GM21423 (cell line): ENCODE data around the gene SBNO1.
"Not testable (repeated sequence)": the region's sequence is repeated elsewhere in the genome, so short reads cannot be mapped to it uniquely, and the experiment has no call there.

Experiments used
- ATAC-seq: cut with Tn5 transposase; IDR thresholded peaks from one replicate; pipeline ENCODE4 v1.9.1; 2021; ENCODE audit warnings: mild to moderate bottlenecking, moderate library complexity; ENCODE audit not compliant: unreplicated experiment

SBNO1 gene

DNA sequence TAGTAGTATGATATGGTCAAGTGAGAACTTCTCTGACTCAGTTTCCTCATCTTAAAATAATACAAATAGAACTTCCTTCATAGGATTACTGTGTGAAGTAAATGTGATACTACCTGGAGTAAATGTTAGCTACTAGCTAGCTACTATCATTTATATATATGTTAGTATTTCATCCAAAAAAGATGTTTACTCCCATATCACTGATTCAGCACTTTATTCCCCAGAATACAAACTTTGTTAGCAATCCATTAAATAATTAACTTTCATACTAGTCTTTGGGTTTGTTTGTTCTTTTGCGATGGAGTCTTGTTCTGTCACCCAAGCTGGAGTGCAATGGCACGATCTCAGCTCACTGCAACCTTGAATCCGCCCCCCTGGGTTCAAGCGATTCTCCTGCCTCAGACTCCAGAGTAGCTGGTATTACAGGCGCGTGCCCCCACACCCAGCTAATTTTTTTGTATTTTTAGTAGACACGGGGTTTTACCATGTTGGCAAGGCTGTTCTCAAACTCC is 8.4 kb downstream of the SBNO1 start:
- ATAC-seq, result no peak

DNA sequence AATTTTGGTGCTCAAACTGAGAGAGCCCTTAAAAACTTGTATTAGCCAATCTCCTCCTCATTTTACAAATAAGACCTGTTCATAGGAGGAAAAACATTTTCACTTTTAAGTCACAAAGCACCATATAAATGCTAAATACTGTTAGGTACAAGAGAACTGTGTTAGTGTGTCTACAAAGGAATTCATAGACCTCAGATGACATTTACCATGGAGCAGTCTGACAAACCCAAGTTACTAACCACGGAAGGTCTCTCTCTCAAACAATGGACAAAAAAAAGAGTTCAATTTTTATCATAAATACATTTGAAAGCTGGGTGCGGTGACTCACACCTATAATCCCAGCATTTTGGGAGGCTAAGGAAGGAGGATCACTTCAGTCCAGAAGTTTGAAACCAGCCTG is 10.0 kb downstream of the SBNO1 start:
- no peak for ATAC-seq

DNA sequence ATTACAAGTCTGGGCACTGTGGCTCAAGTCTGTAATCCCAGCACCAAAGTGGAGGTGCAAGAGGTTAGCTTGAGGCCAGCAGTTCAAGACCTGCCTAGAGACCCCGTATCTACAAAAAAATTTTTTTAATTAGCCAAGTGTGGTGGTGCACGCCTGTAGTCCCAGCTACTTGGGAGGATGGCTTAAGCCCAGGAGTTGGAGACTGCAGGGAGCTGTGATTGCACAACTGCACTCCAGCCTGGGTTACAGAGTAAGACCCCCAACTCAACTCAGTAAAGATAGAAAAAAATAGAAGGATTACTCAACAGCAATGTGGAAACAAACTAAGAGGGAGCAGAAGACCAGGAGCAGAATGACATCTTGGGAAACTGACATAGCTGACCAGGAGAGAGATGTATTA is 13.3 kb downstream of the SBNO1 start:
- no peak for ATAC-seq

DNA sequence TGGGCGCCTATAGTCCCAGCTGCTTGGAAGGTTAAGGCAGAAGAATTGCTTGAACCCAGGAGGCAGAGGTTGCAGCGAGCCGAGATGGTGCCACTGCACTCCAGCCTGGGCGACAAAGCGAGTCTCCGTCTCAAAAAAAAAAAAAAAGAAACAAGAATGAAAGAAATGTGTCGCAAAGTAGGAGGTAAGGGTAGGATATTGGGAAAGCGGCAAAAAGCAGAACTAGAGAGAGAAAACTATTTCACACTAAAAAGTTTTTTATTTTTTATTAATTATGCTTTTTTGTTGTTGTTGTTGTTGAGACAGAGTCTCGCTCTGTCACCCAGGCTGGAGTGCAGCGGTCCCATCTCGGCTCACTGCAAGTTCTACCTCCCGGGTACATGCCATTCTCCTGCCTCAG is 17.7 kb downstream of the SBNO1 start:
- no peak for ATAC-seq

DNA sequence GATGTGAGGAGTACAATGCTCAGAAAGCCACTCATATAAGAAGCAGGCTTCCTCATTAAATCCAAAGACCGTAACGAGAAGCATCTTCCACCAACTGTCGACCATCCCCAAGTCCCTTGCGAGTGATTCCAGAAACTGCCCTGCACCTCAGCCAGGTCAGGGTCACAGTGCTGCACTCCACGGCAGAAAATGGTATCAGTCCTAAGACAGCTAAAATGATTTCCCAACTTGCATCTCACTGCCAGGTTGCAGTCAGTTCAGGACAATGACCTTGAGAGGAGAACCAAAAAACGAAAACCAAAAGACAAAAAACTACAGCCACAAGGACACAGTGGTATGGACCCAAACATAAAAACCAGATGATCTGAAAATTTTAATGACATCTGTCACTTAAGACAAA is 20.6 kb downstream of the SBNO1 start:
- no peak for ATAC-seq

GRCh38 chr12:123337070-123337469 is 27.6 kb downstream of the SBNO1 start:
- no peak for ATAC-seq

DNA sequence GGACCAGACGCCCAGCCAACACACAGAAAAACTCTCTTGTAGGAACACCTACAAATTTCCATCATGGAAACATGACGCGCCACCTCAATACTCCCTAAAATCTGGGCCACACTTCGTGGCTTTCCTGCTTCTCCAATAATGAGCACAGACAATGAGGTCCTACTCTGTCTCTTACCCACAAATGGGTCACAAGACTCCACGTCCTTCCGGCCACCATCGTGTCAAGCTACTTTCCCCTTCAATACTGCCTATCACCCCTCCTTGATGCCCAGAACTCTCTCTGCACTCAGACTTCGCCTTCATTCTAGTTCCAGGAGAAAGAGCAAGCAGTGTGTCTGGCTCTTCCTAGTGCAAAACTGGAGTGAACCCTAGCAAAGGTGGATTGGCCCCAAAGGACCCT is 28.1 kb downstream of the SBNO1 start:
- ATAC-seq, result no peak

DNA sequence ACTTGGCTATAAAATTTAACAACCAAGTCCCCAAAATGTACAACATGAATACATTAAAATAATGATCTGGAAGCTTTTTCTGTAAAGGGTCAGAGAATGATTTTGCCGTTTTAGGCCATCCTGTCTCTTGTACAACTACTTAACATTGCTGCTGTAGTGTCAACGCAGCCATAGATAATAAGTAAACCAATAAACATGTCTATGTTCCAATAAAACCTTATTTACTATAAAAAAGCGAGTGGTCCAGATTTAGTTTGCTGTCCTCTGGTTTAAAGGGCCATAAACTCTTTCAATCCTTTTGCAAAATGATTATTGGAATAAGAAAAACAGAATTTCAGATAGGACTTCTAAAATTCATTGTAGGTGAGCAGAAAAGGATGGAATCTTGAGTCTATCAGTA is 29.2 kb downstream of the SBNO1 start:
- no peak for ATAC-seq

- no peak for ATAC-seq
These were observed 34.8 kb downstream of the SBNO1 start for GRCh38 chr12:123329799-123330198.

DNA sequence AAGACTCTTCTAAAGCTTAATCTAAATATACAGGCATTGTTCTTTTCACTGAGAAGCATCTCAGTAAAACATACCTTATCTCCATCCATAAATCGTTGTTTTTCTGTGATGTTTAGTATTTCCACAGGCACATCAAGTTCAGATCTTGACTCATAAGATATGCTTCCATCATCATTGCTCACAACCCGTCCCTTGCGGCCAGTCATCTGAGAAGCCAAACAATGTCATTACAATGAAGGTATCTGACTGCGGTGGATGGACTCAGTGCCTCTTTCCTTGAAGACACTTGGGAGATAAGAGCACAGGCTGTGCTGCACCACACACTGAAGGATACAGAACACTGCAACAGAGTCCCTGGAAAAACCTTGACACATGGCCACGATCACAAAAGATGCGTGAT is 44.8 kb downstream of the SBNO1 start:
- no peak for ATAC-seq

DNA sequence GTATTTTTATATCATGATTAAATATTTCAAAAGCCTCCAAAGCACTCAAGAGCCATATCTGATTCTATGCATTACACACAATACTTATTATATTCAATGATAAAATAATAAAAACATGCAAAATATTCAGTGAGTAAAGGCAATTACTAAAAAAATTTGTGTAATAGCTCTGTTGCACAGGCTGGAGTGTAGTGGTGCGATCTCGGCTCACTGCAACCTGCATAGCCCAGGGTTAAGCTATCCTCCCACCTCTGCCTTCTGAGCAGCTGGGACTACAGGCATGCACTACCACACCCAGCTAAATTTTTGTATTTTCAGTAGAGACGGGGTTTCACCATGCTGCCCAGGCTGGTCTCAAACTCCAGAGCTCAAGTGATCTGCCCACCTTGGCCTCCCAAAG is 45.4 kb downstream of the SBNO1 start:
- no peak for ATAC-seq

- not testable (repeated sequence) for ATAC-seq
These were observed 51.6 kb downstream of the SBNO1 start for GRCh38 chr12:123313046-123313445.

GRCh38 chr12:123306200-123306599 is 58.4 kb downstream of the SBNO1 start:
- no peak for ATAC-seq

DNA sequence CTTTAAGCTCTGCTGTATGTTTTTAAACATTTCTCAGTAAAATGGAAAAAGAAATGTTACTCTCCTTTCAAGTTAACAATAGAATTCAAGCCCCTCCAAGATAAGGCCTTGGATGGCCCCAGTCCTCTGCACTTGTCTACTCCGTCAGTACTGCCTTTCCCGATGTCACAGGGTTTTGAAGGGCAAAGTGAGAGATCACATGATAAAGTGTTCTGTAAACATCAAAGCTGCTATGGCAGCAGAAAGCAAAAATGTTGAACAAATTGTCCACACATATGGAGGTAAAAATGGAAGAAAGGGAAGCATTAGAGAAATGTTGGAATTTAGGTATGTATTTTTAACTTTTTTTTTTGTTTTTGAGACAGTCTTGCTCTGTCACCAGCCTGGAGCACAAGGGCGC is 59.5 kb downstream of the SBNO1 start:
- no peak for ATAC-seq

GRCh38 chr12:123293178-123293760 is 71.4 kb downstream of the SBNO1 start:
- ATAC-seq, result no peak

DNA sequence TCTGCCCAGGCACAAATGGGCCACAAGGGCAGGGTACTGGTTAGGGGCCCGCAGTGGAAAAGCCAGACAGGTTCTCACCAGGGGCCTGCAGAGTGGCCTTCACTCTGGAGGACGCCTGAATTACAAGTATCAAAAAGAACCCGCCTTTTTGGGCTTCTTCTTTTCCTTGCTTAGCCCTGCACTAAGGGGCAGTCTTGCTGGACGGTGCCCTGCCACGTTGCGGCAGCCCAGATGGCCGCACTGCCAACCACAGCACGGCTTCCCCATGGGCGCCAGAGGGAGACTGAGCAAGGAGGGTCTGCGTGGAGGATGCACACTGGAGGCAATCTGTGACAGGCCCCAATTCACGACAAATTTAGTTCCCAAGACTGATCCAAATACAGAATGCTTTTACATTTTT is 74.7 kb downstream of the SBNO1 start:
- no peak for ATAC-seq

GRCh38 chr12:123288751-123289346 is 75.8 kb downstream of the SBNO1 start:
- ATAC-seq, result no peak

DNA sequence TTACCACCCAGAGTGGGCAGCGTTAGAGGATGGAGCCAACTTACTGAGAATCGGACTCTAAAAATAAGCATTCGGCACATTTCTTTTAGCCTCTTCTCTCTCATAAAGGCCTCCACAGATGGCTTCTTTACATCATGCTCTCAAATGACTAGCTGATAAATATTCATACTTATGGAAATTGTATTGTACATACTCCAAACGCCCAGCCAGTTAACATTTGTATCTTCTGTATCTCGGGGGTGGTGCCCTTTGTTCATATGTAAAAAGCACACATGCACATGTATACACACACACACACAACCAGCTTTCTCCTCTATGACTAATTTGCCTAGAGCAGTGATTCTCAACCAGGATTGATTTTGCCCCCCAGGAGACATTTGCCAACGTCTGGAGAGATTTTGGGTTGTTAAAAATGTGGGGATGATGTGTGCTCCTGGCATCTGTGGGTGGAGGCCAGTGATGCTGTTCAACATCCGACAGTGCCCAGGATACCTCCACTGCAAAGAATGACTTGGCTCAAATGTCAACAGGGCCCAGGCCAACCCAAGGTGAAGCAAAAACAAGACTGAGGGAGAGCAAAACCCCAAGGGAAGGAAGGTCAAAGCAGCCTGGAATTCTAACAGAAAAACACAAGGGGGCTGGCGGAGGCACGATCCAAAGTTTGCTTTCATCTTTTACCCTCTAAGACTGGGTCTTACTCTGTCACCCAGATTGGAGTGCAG is 77.8 kb downstream of the SBNO1 start:
- no peak for ATAC-seq

- ATAC-seq, result no peak
These were observed 80.0 kb downstream of the SBNO1 start for GRCh38 chr12:123284669-123285068.

- no peak for ATAC-seq
These were observed 81.2 kb downstream of the SBNO1 start for GRCh38 chr12:123283461-123283860.

- no peak for ATAC-seq
These were observed 82.5 kb downstream of the SBNO1 start for GRCh38 chr12:123282111-123282510.

DNA sequence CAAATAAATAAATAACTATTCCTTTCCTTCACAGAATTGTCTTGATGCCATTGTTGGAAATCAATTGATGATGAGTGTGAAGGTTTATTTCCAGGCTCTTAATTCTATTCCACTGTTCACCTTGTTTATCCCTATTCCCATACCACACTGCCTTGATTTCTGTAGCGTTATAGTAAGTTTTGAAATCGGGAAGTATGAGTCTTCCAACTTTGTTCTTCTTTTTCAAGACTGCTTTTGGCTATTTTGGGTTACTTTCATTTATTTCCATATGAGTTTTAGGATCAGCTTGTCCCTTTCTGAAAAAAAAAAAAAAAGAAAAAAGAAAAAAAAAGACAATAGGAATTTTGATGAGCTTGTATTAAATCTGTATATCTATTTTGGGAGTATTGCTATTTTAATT is 83.7 kb downstream of the SBNO1 start:
- ATAC-seq, result no peak
